Erythroblast (primary cell): ENCODE measurements around the gene LEO1.

Experiments
- GATA1 ChIP-seq: IDR thresholded peaks from 2 replicates; pipeline ENCODE4 v1.6.1; 2011; ENCODE audit warnings: low read depth, mild to moderate bottlenecking, control low read depth, low read length, moderate library complexity
- POLR2A ChIP-seq: IDR thresholded peaks from 2 replicates; pipeline ENCODE4 v1.6.1; 2011; ENCODE audit warnings: mild to moderate bottlenecking, low read length

- no peak for TF ChIP-seq POLR2A
- no peak for TF ChIP-seq GATA1
Measured at GRCh38 chr15:52014616-52015015, 43.0 kb upstream of the LEO1 start.
